IMR-90 (cell line): ENCODE data around the gene PCSK5. TPM values are rescaled to one million over a fixed set of nuclear protein-coding genes. Genes with fewer than 3 reads are reported as not detected.
"Not testable (repeated sequence)": the region's sequence is repeated elsewhere in the genome, so short reads cannot be mapped to it uniquely, and the experiment has no call there.

Experiments used
- ATAC-seq: fragments of 200-7000 bp; cut with Tn5 transposase; 2 replicates; pipeline ENCODE4 v1.9.1; 2020; ENCODE audit warnings: low read depth, mild to moderate bottlenecking, moderate library complexity
- BruUV-seq: library from RNA; stranded (reverse); fragments of 400-500 nt; replicated peaks from 2 replicates; lab custom pipeline; 2021; lab: Mats Ljungman, UMichigan
- CTCF ChIA-PET: fragments of 300-600 bp; formaldehyde crosslinking; extraction: SDS; loops from one replicate; lab custom pipeline; 2021; ENCODE audit warnings: antibody characterized with exemption; lab: Yijun Ruan, JAX
- POLR2A ChIA-PET: fragments of 300-600 bp; sonication (Branson Sonifier 250); formaldehyde crosslinking; loops from one replicate; lab custom pipeline; 2022; ENCODE audit warnings: antibody characterized with exemption; ENCODE audit not compliant: unreplicated experiment; lab: Charles Lee
- DNase-seq: peaks from one replicate; pipeline ENCODE4 v3.0.0; 2013
- H2AFZ ChIP-seq: replicated peaks from 2 replicates; pipeline ENCODE3; 2013; ENCODE audit warnings: low read length, mild to moderate bottlenecking; ENCODE audit not compliant: poor library complexity
- H2AK5ac ChIP-seq: 2 replicates; pipeline ENCODE4 v1.6.1; 2013; ENCODE audit warnings: low read depth, low read length, inconsistent platforms
- H2AK9ac ChIP-seq: replicated peaks from 2 replicates; pipeline ENCODE3; 2013; ENCODE audit warnings: mild to moderate bottlenecking, low read depth, low read length, moderate library complexity; ENCODE audit not compliant: poor library complexity
- H2BK120ac ChIP-seq: 2 replicates; pipeline ENCODE4 v1.6.1; 2013; ENCODE audit warnings: low read depth, low read length, inconsistent platforms
- H2BK15ac ChIP-seq: 3 replicates; pipeline ENCODE4 v1.6.1; 2013; ENCODE audit warnings: low read depth, low read length, inconsistent platforms
- H2BK20ac ChIP-seq: 2 replicates; pipeline ENCODE4 v1.6.1; 2013; ENCODE audit warnings: low read depth, mild to moderate bottlenecking, inconsistent platforms, low read length, moderate library complexity
- H2BK5ac ChIP-seq: 2 replicates; pipeline ENCODE4 v1.6.1; 2013; ENCODE audit warnings: mild to moderate bottlenecking, low read depth, low read length, inconsistent platforms; ENCODE audit not compliant: poor library complexity, severe bottlenecking
- H3K14ac ChIP-seq: replicated peaks from 2 replicates; pipeline ENCODE4 v1.6.1; 2013; ENCODE audit warnings: low read depth, low read length, inconsistent platforms
- H3K18ac ChIP-seq: 2 replicates; pipeline ENCODE4 v1.6.1; 2013; ENCODE audit warnings: low read depth, low read length, control low read depth
- H3K23ac ChIP-seq: 2 replicates; pipeline ENCODE4 v1.6.1; 2013; ENCODE audit warnings: low read depth, low read length, inconsistent platforms
- H3K27ac ChIP-seq: 2 replicates; pipeline ENCODE4 v1.5.1; 2013; ENCODE audit warnings: mild to moderate bottlenecking, control low read depth, low read length; ENCODE audit not compliant: insufficient read depth
- H3K27me3 ChIP-seq: 2 replicates; pipeline ENCODE4 v1.6.1; 2013; ENCODE audit warnings: low read length; ENCODE audit not compliant: control insufficient read depth, insufficient read depth
- H3K36me3 ChIP-seq: 2 replicates; pipeline ENCODE4 v1.6.1; 2013; ENCODE audit warnings: low read length, mixed read lengths; ENCODE audit not compliant: control insufficient read depth, insufficient read depth
- H3K4ac ChIP-seq: 2 replicates; pipeline ENCODE4 v1.6.1; 2013; ENCODE audit warnings: low read depth, low read length, inconsistent platforms
- H3K4me1 ChIP-seq: 2 replicates; pipeline ENCODE4 v1.6.1; 2013; ENCODE audit warnings: low read length, mixed read lengths; ENCODE audit not compliant: control insufficient read depth, insufficient read depth
- H3K4me2 ChIP-seq: 2 replicates; pipeline ENCODE4 v1.6.1; 2013; ENCODE audit warnings: low read depth, mild to moderate bottlenecking, control low read depth, low read length, moderate library complexity
- H3K4me3 ChIP-seq: 2 replicates; pipeline ENCODE4 v1.5.1; 2013; ENCODE audit warnings: low read depth, mild to moderate bottlenecking, control low read depth, low read length, moderate library complexity; ENCODE audit not compliant: insufficient read depth
- H3K56ac ChIP-seq: 2 replicates; pipeline ENCODE4 v1.6.1; 2013; ENCODE audit warnings: low read length, inconsistent platforms; ENCODE audit not compliant: insufficient read depth; ENCODE audit errors: extremely low read depth
- H3K79me1 ChIP-seq, 2 experiments: 2 replicates each; pipeline ENCODE4 v1.6.1; 2013; ENCODE audit warnings: low read length in 2 of 2, inconsistent platforms in 1 of 2, low read depth in 1 of 2
- H3K9ac ChIP-seq: 2 replicates; pipeline ENCODE4 v1.6.1; 2013; ENCODE audit warnings: low read depth, low read length, control low read depth
- H3K9me1 ChIP-seq: 2 replicates; pipeline ENCODE4 v1.6.1; 2013; ENCODE audit warnings: low read length, inconsistent platforms; ENCODE audit not compliant: insufficient read depth
- H3K9me3 ChIP-seq: 2 replicates; pipeline ENCODE4 v1.6.1; 2013; ENCODE audit warnings: low read length; ENCODE audit not compliant: control insufficient read depth, insufficient read depth
- H4K20me1 ChIP-seq: 2 replicates; pipeline ENCODE4 v1.6.1; 2013; ENCODE audit warnings: low read length, inconsistent platforms; ENCODE audit not compliant: insufficient read depth
- H4K5ac ChIP-seq: 2 replicates; pipeline ENCODE4 v1.6.1; 2013; ENCODE audit warnings: mild to moderate bottlenecking, low read depth, low read length, control low read depth
- H4K8ac ChIP-seq, 2 experiments: 2 replicates each; pipeline ENCODE4 v1.6.1; 2013; ENCODE audit warnings: low read depth in 2 of 2, low read length in 2 of 2, control low read depth in 1 of 2, inconsistent platforms in 1 of 2
- H4K91ac ChIP-seq: 2 replicates; pipeline ENCODE4 v1.6.1; 2013; ENCODE audit warnings: low read depth, low read length, inconsistent platforms; ENCODE audit not compliant: insufficient read depth
- WGBS, 2 experiments: methylation state at CpG; one replicate each; pipeline versions ENCODE4 v1.1.5 to v1.1.7; 2013; ENCODE audit warnings: missing lambda C conversion rate in 2 of 2; ENCODE audit not compliant: insufficient read length in 1 of 2; ENCODE audit errors: extremely low coverage in 2 of 2; 5-methylcytosine and 5-hydroxymethylcytosine counted together
- dilution Hi-C: fragments of 300-500 bp; cut with HindIII; formaldehyde crosslinking; loops from one replicate; pipeline ENCODE4 v1.14.3; 2018; ENCODE audit warnings: low sequenced_read_pairs; ENCODE audit not compliant: unreplicated experiment
- in situ Hi-C: fragments of 300-500 bp; cut with MboI; formaldehyde crosslinking; loops from 3 replicates; pipeline ENCODE4 v1.14.3; 2019; ENCODE audit warnings: low sequenced_read_pairs, inconsistent platforms, mixed read lengths
- intact Hi-C: fragments of 100-400 bp; cut with micrococcal nuclease; formaldehyde crosslinking; loops from 2 replicates; pipeline ENCODE4 v1.10.0; 2022
- polyA plus RNA-seq, 3 experiments: library from polyadenylated mRNA; depleted of rRNA; stranded (reverse); fragments of >200 nt; gene quantifications; 2 replicates each; pipeline ENCODE4 v1.2.3, GENCODE V29; 2012; ENCODE audit warnings: low replicate concordance in 1 of 3
- total RNA-seq: library from RNA; depleted of rRNA; stranded (reverse); fragments of >200 nt; gene quantifications from 2 replicates; pipeline ENCODE4 v1.2.3, GENCODE V29; 2012

The PCSK5 gene
- total and polyA plus RNA-seq, 2 of the 4 experiments (the other 2 are of a cell fraction), result 1.5 to 3.0 TPM

- DNase-seq, H3K27ac ChIP-seq, H3K18ac ChIP-seq, H2BK15ac ChIP-seq, H3K9me3 ChIP-seq, H3K4me1 ChIP-seq, H3K79me1 ChIP-seq, H4K91ac ChIP-seq, ATAC-seq, H3K27me3 ChIP-seq, H3K4ac ChIP-seq, H2AK9ac ChIP-seq, H3K14ac ChIP-seq, H3K9ac ChIP-seq, in situ Hi-C loops, H2BK5ac ChIP-seq, dilution Hi-C loops, H3K9me1 ChIP-seq, H3K4me3 ChIP-seq, BruUV-seq, H3K36me3 ChIP-seq, H2AK5ac ChIP-seq, CTCF ChIA-PET, H3K4me2 ChIP-seq, H4K8ac ChIP-seq, H4K5ac ChIP-seq, H4K20me1 ChIP-seq, H2BK120ac ChIP-seq, H2AFZ ChIP-seq, H3K56ac ChIP-seq, H3K23ac ChIP-seq, POLR2A ChIA-PET, H2BK20ac ChIP-seq: not testable (repeated sequence)
- no CpG with 5 or more reads among the region's 7 CpGs for WGBS, 2 experiments
- intact Hi-C loops, result loop anchor here (5.0 kb wide), 1 partner anchor 51 kb away; no protein-coding TSS in a partner anchor
These were observed 10.5 kb downstream of the PCSK5 start for GRCh38 chr9:75900893-75901524.
